GM10248 (cell line): ENCODE results near the gene HJV.
A peak's percentile ranks its signal among the peaks of the same experiment; 100 is the strongest.
"Not testable (repeated sequence)": the region's sequence is repeated elsewhere in the genome, so short reads cannot be mapped to it uniquely, and the experiment has no call there.

ENCODE experiments used
- CTCF ChIA-PET: fragments of 300-600 bp; sonication (Branson Sonifier 250); formaldehyde crosslinking; extraction: SDS; loops from one replicate; lab custom pipeline; 2021; ENCODE audit warnings: antibody characterized with exemption; lab: Yijun Ruan, JAX
- POLR2A ChIA-PET: fragments of 350-650 bp; sonication (Branson Sonifier 250); formaldehyde crosslinking; extraction: SDS; loops from one replicate; lab custom pipeline; 2020; ENCODE audit warnings: antibody characterized with exemption; lab: Yijun Ruan, JAX
- DNase-seq: peaks from one replicate; pipeline ENCODE4 v3.0.0; 2012; ENCODE audit errors: extremely low spot score
- TF ChIP-seq, protein P1 (sequence below): IDR thresholded peaks from 2 replicates; pipeline ENCODE4 v1.5.1; 2012; ENCODE audit warnings: mild to moderate bottlenecking, low read depth; ENCODE audit errors: extremely low read depth, missing control alignments, control extremely low read depth

The HJV gene, protein sequence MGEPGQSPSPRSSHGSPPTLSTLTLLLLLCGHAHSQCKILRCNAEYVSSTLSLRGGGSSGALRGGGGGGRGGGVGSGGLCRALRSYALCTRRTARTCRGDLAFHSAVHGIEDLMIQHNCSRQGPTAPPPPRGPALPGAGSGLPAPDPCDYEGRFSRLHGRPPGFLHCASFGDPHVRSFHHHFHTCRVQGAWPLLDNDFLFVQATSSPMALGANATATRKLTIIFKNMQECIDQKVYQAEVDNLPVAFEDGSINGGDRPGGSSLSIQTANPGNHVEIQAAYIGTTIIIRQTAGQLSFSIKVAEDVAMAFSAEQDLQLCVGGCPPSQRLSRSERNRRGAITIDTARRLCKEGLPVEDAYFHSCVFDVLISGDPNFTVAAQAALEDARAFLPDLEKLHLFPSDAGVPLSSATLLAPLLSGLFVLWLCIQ

DNA sequence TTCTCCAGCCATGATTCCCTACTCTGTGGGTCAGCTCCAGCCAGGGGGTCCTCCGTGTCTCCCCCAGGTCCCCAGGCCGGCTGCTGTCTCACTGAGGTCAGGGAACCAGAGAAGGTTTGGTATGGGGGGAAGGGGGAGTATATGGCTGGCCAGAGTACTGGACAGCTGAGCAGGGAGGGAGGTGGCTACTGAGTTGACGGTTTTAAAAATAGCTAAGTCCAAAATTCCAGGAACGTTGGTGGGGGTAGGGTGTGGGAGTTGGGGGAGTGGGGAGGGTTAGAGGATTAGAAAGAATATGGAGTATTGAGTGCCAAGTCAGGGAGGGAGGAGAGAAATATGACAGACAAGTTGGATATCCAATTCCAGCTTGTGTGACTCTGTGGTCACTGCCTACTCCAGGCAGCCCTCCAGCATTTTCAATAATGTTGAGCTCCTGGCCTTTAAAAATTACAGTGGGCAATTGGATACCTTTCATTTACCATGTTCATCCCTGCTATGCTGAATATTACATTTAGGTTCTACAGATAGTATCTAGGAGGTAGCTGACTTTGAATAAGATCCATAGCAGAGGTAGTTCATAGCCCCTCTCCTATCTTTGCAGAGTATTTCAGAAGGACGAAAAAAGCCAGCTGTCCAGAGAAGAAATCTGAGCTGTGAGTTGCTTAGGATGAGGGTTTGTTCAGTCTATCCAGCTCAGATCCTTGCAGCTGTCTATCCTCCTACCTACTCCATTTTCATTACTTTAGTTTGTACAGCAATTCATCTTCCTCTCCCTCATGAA, at the start of gene HJV:
HJV (minus strand) TSS at position 114 of the 781 bp plus-strand sequence. CDS start 1,504 bp downstream, outside the sequence.
- TF ChIP-seq, protein P1, sequence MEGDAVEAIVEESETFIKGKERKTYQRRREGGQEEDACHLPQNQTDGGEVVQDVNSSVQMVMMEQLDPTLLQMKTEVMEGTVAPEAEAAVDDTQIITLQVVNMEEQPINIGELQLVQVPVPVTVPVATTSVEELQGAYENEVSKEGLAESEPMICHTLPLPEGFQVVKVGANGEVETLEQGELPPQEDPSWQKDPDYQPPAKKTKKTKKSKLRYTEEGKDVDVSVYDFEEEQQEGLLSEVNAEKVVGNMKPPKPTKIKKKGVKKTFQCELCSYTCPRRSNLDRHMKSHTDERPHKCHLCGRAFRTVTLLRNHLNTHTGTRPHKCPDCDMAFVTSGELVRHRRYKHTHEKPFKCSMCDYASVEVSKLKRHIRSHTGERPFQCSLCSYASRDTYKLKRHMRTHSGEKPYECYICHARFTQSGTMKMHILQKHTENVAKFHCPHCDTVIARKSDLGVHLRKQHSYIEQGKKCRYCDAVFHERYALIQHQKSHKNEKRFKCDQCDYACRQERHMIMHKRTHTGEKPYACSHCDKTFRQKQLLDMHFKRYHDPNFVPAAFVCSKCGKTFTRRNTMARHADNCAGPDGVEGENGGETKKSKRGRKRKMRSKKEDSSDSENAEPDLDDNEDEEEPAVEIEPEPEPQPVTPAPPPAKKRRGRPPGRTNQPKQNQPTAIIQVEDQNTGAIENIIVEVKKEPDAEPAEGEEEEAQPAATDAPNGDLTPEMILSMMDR = no peak
- ChIA-PET POLR2A (no interaction called here), CTCF (interaction anchor here (0.8 to 2.9 kb wide), 13 partner anchors 8 to 176 kb away, joined by 3 to 34 read pairs (median 4); partner anchors contain the start of genes ANKRD34A, NUDT17 and POLR3GL)
- no peak for DNase-seq

DNA sequence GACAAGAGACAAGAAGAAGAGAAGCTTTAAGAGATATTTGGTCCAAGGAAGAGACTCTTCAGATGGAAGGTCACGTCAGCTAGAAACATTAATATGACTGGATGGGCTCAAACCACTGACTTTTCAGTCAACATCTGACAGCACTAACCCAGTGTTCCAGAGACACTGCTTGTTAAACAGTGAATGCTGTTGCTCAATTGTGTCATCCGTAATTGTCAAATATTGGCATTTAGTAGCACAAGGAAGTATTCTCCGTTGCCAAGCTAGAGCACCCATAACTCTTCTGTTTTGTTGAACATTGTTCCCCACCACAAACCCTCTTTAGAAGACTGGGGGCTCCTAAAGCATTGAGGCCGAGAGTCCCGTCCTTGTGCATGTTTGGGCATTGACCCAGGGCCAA, 37.6 kb upstream of the HJV start:
- CTCF ChIA-PET, DNase-seq, POLR2A ChIA-PET: not testable (repeated sequence)

DNA sequence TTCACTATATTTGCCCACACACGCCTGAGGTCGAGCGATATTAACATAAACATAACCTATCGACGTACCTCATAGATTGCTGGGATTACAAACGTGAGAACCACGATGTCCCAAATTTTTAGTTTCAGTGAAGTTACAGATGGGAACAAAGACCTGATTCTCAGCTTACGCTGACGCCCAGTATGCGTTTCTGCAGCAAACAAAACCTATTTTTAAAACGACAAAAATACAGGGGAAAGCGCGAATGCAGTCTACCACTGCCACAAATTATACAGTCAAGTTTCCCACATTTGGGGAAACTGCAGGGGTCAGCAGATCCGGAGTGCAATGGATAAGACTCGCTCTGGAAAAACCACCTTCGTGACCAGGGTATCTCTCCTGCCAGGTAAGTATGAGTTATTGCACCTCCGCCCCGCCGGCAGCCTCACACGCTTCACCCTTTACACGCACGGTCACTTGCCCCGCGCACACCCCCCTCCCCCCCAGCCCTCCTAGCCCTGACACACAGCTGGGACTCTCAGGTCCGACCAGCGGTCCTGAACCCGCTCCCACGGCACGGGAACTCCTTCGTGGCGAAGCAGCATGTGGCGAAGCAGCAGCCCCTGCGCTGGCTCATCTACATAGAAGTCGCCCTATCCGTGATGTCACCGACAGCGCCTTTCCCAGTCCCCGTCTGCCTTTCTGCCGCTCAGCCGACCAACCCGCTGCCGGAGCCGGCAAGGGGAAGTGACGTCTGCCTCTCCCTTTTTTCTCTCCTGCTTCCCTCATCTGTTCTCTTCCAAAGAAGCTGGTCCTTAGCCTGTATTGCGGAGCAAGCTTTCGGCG, 30.5 kb upstream of the HJV start:
- ChIA-PET POLR2A (interaction anchor here (0.5 to 2.2 kb wide), 11 partner anchors 9 to 771 kb away, joined by 4 to 49 read pairs (median 5); partner anchors contain the start of genes ANKRD34A, LIX1L, POLR3GL and RBM8A), CTCF (interaction anchor here (1.5 kb wide), 1 partner anchor 15 kb away, joined by 3 read pairs; no protein-coding TSS in a partner anchor)
- peak; percentile 76 for DNase-seq

DNA sequence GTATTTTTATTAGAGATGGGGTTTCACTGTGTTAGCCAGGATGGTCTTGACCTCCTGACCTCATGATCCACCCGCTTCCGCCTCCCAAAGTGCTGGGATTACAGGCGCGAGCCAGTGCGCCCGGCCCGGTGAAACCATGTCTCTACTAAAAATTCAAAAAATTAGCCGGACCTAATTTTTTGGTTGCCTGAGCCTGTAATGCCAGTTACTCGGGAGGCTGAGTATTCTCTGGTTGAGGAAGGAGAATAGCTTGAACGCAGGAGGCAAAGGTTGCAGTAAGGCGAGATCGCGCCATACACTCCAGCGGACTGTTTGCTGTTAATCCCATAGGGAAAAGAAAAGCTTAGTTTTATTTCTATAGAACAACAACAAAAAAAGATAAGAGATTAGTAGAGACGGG, 29.9 kb upstream of the HJV start:
- TF ChIP-seq, protein P1 = no peak
- ChIA-PET CTCF (no interaction called here), POLR2A (interaction anchor here (0.5 to 2.2 kb wide), 12 partner anchors 9 to 770 kb away, joined by 3 to 49 read pairs (median 5); partner anchors contain the start of genes ANKRD34A, LIX1L, POLR3GL and RBM8A)
- no peak for DNase-seq

DNA sequence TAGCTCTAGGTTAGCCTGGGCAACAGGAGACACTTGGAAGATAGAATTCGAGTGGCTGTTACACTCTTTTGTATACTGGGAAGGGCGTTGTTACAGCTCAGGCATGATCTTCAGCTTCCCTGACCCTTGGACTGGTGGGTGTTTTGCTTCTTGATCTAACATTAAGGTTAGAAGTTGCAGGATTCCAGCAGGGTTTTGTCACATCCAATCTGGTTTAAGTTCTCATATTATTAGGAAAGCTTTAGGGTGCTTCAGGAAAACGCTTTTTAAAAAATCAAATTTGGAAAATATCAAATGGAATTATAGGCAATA, 29.1 kb upstream of the HJV start:
- CTCF ChIA-PET = interaction anchor here (1.9 kb wide), 1 partner anchor 12 kb away, joined by 6 read pairs; no protein-coding TSS in a partner anchor
- DNase-seq = not testable (repeated sequence)
- POLR2A ChIA-PET = interaction anchor here (0.7 to 2.2 kb wide), 5 partner anchors 9 to 1988 kb away, joined by 3 to 49 read pairs (median 5); no protein-coding TSS in a partner anchor

DNA sequence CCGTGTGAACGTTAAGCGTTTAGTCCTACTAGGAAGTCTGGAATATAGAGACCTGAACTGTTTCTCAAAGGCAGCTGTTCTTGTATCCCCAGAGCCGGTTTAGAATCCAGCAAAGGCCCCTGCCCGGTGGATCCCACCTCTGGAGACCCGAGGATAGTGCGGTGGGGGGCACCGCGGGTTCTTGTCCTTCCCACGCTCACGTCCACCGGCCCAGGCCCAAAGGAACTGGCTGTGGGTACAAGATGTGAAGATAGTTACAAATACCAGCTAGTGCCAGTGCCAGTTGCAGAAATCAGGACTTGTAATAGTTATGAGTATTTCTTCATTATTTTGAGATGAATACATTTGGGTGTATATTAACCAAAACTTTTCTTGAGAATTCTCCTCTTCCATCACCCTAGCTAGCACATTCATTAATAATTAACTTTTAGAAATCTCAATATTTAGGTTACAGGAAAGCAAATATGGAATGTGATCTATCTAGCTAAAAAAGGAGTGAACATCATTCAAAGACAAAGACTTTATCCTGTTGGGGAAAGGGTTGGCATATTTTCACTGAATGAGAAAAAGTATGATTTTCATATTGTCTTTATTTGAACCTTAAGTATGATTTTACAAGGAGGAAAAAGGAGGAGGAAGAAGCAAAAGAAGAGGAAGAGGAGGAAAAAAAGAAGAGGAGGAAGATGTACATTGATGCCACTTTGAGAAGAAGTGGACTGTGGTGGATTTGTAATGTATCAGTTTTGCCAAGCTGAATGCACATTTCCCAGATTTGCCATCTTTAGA, 28.5 kb upstream of the HJV start:
- CTCF ChIA-PET = interaction anchor here (1.9 kb wide), 1 partner anchor 11 kb away, joined by 6 read pairs; no protein-coding TSS in a partner anchor
- POLR2A ChIA-PET = interaction anchor here (0.7 to 1.7 kb wide), 2 partner anchors 9 to 1989 kb away, joined by 4 to 5 read pairs; no protein-coding TSS in a partner anchor
- not testable (repeated sequence) for DNase-seq

DNA sequence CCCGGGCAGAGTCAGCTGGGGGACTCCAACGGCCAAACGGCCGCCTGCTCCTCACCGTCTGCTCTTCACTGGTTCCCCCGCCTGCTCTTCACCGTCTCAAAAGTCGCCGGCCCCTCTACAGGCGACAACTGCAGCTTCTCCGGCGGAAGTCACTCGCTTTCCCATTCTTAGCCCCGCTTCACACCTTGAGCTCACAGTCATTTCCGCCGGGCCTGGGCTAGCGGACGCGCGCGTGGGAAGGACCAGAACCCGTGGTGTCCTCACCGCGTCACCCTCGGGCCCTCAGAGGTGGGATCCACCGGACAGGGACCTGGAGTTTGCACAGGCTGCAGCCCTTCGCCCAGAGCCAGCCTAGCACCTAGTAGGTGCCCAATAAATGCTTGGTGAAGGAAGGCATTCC, 27.9 kb upstream of the HJV start:
- ChIA-PET POLR2A (no interaction called here), CTCF (interaction anchor here (1.9 kb wide), 1 partner anchor 11 kb away, joined by 6 read pairs; no protein-coding TSS in a partner anchor)
- no peak for DNase-seq
- TF ChIP-seq, protein P1 = no peak

DNA sequence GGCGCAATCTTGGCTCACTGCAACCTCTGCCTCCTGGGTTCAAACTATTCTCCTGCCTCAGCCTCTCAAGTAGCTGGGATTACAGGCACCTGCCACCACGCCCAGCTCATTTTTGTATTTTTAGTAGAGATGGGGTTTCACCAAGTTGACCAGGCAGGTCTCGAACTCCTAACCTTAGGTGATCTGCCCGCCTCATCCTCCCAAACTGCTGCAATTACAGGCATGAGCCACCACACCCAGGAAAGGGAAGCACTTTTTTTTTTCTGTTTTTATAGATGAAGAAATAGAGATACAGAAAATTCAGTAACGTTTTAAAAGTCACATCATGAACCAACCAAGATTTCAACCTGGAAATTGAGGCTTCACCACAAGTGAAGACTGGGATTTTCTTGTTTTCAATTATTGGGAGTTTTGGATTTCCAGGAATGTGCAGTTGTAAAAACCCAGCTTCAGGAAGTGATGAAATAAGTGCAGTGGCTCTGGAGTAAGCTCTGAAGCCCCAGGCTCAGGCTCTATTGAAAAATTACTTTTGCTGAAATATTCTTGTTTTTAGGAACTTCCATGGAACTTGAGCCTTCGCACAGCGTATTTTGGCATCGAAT, 27.1 kb upstream of the HJV start:
- CTCF ChIA-PET = interaction anchor here (1.9 kb wide), 1 partner anchor 10 kb away, joined by 6 read pairs; no protein-coding TSS in a partner anchor
- POLR2A ChIA-PET, DNase-seq: not testable (repeated sequence)
